NK-92 (cell line): ENCODE data around the gene TNFRSF18.
"Not testable (repeated sequence)": the region's sequence is repeated elsewhere in the genome, so short reads cannot be mapped to it uniquely, and the experiment has no call there.

ENCODE experiments used
- DNase-seq: peaks from one replicate; lab custom pipeline; 2025; ENCODE audit not compliant: unreplicated experiment; lab: John Stamatoyannopoulos, UW

TNFRSF18 gene

DNA sequence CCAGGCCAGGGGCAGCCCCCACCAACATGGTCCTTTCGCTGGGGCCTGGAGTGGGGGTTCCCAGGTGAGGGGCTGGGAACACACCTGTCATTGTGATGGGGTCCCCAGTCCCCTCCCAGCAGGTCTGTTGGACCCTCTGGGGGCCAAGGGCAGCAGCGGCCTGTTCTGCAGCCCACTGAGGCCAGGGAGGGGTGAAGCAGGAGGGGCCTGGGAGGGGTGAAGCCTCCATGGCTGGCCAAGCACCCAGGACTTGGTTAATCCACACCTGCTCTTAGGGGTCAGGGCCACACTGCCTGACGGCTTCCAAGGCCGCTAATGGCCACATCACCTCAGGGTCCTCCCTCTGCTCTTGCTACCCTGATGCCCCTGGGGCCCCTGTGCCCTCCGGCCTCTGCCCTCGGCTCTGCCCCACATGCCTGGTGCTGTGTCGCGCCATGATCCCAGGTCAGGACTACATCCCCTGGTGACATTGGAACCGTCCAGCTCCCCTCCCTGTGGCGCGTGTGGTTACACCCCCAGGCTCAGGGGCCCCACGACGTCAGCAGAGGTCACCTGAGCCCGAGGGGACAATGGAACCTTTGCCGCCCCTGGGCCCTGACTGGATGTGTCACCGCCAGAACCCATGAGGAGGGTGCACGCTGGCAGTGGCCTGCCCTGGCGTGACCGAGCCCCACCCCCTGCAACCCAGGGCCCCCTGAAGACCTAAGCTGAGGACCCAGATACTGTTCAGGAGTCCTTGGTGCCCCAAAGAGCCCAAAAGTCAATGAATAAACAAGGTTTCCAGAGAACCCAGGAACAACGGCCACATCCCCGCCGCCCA, 7.0 kb downstream of the TNFRSF18 start:
- DNase-seq = no peak

DNA sequence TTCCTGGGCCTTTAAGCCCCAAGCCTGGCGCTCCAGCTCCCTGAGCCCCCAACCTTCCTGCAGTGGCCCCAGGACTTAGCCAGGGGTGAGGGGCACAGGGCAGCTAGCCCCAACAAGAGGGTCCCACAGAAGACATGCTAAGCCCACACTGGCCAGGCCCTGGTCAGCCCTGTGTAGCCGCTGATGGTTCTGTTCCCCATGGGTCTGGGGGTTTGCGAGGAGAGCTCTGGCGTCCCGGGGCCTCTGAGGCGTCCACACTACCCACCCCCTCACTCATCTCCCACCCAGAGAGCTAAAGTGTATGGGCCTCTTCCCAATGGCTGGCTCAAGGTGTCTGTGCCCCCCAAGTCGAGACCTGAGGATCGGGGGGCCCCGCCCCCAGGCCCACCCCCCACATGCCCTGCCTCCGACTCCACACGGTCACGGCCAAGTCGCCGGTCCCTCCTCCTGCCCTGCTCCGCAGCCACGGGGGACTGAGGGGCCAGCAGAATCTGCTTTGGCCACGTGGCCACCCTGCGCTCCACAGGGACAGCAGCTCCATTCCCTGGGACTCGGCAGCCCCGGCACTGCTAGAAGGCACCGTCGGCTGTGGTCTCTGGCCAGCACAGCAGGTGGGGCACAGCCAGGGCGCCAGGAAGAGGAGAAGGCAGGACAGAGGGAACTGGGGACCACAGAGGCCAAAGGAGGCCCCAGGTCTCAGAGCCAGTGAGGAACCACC, 7.8 kb downstream of the TNFRSF18 start:
- DNase-seq = no peak

DNA sequence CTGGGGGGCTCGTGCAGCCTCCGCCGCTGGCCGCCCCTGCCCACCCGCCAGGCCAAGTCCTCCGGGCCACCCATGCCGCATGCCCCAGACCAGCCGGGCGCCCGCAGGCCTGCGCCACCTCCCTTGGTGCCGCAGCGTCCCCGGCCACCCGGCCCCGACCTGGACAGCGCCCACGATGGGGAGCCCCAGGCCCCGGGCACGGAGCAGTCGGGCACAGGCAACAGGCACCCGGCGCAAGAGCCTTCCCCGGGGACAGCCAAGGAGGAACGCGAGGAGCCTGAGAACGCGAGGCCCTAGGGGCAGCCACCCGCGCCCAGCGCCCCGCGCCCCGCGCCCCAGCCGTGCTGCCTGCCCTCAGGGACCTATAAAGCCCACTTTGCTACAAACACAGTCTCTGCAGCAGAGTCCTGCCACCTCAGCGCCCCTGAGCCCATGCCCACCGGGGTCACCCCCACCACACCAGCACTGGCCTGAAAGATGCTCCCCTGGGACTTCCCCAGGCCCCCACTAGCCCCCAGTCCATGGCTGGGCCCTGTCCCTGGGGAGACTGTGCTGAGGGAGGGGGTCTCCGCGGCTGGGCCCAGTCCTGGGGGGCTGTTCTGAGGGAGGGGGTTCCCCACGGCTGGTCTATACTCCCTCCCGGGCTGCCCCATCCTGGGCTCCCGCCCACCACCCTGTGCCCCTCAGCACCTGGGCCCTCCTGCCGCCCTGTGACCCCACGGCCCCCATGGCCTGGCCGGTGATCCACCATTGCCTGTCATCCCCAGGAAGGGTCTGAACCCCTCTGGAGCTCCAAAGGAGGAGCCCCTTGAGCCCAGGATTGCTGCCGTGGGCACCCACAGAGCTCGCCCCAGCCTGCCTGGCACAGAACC, 8.6 kb downstream of the TNFRSF18 start:
- DNase-seq = no peak

GRCh38 chr1:1197188-1197500, 9.2 kb downstream of the TNFRSF18 start:
- DNase-seq = no peak

DNA sequence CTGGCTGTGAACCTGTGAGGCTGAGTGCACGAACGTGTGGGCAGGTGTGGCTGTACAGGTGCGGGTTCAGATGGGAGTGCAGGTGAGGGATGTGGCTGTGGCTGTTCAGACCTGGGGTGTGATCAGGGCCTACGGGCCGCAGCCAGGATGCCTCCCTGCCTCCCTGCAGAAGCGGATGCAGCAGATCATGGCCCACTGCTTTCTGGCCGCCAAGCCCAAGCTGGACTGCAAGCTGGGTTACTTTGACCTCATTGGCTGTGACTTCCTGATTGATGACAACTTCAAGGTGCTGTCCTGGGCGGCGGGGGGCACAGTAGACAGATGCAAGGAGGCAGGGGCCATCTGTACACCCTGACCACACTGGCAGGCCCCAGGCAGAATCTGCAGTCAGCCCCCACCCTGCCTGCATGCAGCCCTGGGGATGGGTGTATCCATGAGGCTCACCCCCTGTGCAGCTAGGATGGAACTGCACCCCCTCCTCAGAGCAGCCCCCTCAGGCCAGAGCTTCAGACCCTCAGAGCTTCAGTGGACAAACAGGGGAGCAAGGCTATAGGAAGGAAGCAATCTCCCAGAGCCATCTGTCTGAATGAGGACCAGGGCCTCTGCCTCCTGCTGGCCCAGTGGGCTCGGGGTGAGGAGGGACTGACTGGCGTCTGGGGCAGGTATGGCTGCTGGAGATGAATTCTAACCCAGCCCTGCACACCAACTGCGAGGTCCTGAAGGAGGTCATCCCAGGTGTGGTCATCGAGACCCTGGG, 9.8 kb downstream of the TNFRSF18 start:
- DNase-seq = no peak

DNA sequence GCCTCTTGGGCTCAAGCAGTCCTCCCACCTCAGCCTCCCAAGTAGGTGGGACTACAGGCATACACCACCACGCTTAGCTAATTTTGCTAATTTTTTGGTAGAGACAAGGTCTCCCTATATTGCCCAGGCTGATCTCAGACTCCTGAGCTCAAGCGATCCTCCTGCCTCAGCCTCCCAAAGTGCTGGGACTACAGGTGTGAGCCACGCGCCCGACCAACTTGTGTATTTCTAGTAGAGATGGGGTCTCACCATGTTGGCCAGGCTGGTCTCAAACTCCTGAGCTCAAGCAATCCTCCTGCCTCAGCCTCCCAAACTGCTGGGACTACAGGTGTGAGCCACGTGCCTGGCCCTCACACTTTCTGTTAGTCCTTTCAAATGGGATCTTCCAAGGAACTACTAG, 10.7 kb downstream of the TNFRSF18 start:
- not testable (repeated sequence) for DNase-seq

GRCh38 chr1:1194723-1195122, 11.7 kb downstream of the TNFRSF18 start:
- no peak for DNase-seq

GRCh38 chr1:1191734-1192133, 14.7 kb downstream of the TNFRSF18 start:
- no peak for DNase-seq

GRCh38 chr1:1189111-1189510, 17.3 kb downstream of the TNFRSF18 start:
- no peak for DNase-seq

- DNase-seq = no peak
Measured at GRCh38 chr1:1187938-1188337, 18.5 kb downstream of the TNFRSF18 start.

GRCh38 chr1:1185101-1185765, 21.2 kb downstream of the TNFRSF18 start:
- DNase-seq = no peak

DNA sequence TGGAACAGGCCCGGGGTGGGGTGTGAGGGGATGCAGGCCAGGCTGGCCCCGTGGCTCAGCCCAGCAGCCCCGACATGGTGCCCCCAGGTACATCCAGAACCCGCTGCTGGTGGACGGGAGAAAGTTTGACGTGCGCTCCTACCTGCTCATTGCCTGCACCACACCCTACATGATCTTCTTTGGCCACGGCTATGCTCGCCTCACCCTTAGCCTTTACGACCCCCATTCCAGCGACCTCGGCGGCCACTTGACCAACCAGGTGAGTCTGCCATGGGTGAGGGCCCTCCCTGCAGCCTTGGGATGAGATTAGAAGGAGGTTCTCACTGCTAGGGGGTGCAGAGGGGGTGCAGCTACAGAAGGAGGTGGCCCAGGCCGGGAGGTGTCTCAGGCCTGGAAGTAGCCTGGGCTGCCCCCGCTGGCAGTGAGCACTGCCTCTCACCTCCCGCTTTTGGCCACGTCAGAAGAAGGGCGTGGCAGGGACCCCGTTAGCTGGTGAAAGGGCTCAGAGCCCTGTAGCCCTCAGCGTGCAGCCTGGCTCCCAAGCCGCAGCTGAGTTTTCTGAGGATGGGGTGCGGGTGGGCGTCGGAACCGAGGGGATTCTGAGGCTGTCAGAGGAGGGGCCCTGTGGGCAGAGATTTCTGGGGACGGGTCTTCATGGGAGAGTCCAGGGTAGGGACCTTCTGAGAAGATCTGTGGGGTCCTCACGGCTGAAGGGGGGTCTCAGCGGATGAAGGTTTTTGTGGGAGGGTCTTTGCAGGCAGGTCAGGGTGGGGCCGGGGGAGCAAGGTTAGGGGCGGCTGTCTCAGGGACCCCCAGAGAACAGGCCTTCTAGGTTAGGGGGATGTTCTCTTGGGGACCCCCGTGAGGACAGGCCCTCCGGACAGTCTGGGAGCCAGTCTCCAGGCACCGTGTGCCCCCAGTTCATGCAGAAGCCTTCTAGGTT, 22.3 kb downstream of the TNFRSF18 start:
- no peak for DNase-seq

DNA sequence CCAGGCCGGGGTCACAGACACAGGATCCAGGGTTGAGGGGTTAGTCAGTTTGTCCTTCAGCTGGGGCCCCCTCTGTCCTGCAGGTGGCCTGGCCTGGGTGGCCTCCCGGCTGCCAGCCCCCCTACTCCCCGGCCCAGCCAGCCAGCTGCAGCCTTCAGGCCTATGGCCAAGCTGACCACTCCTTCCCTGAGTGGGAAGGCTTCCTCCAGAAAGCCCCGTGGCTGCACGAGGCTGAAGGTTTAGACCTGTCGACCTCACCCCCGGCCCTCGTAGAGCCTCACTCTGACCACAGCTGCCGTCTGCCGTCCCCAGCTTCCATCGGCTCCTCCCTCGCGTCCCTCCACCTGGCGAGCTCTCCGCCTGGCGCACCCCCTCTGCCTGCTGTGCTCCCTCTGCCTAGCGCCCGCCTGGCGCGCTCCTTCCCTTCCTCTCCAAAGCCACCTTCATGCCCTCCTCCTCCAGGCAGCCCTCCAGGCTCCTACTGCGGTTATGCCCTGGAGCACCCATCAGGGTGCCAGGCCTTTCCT, 23.1 kb downstream of the TNFRSF18 start:
- no peak for DNase-seq

GRCh38 chr1:1182491-1183220, 23.7 kb downstream of the TNFRSF18 start:
- DNase-seq = no peak

DNA sequence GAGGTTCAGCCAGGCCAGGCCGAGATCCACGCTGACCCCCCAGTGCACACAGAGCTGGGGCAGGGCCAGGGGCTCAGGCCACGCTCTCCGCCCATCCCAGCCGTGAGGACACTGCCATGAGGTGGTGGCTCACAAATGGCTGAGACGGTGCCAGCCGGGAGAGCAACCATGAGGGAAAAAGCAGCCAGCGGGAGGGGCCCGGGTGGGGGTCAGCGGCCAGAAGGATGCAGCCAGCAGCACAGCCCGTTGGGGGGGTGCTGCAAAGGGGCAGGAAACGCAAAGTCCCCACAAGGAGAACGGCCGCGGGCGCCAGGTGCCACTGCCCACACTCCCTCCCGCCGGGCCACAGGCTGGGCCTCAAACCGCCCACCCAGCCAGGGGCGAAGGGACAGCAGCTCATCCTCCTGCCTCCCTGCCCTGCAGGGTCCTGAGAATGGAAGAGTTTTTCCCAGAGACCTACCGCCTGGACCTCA, 24.4 kb downstream of the TNFRSF18 start:
- DNase-seq = no peak

DNA sequence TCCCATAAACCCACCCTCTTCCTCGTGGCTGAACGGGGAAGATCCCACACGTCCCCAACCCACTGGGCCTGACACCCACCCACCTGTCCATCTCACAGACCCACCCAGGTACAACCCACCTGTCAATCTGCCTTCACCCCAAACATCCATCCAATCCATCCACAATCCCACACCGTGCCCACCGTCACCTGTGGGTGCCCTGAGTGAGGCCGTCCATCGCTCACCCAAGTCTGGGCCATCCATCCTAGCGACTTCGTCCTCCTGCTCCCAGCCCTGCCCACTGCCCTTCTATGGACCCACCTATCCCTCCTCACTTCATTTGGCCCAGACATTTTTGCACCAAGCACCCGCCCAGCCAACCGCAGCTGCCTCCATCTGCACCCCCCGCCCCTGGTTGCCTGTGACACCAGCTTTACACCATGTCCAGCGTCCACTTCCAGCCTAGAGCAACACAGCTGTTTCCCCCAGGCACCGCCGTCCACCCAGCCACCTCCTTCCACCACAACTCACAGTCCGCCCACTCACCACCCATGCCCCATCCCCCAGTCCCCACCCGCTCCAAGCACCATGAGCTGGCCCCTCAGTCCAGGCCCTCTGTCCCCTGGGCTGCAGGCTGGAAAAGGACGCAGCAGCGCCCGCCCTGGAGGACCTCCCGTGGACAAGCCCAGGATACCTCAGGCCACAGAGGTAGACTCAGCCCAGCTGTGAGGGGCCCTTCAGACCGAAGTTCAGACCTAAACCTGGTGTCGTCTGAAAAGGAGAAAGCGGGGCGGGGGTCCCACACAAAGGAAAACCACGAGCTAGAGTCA, 25.1 kb downstream of the TNFRSF18 start:
- no peak for DNase-seq
